Lower lobe of right lung (tissue), 2 donors: Measurements from ENCODE around the gene LMCD1. TPM values are rescaled to one million over a fixed set of nuclear protein-coding genes. Genes with fewer than 3 reads are reported as not detected.
"Not testable (repeated sequence)": the region's sequence is repeated elsewhere in the genome, so short reads cannot be mapped to it uniquely, and the experiment has no call there.

ENCODE experiments used
- ATAC-seq, 2 donors: fragments of 200-7000 bp; cut with Tn5 transposase; one replicate each; pipeline ENCODE4 v1.9.1; 2020 to 2022; ENCODE audit warnings: mild to moderate bottlenecking in 2 of 2, moderate library complexity in 2 of 2
- DNase-seq: peaks from one replicate; pipeline ENCODE4 v3.0.0-alpha.2; 2020
- H3K27ac ChIP-seq: fragments of 200-600 bp; one replicate; pipeline ENCODE4 v1.8.0; 2022
- H3K27me3 ChIP-seq: fragments of 200-600 bp; one replicate; pipeline ENCODE4 v1.8.0; 2022; ENCODE audit warnings: low read depth
- H3K36me3 ChIP-seq: fragments of 200-600 bp; one replicate; pipeline ENCODE4 v1.8.0; 2022; ENCODE audit warnings: mild to moderate bottlenecking
- H3K4me1 ChIP-seq: fragments of 200-600 bp; one replicate; pipeline ENCODE4 v1.8.0; 2022
- H3K4me3 ChIP-seq: fragments of 200-600 bp; one replicate; pipeline ENCODE4 v1.8.0; 2022; ENCODE audit warnings: mild to moderate bottlenecking
- H3K9me3 ChIP-seq: fragments of 200-600 bp; one replicate; pipeline ENCODE4 v1.8.0; 2022
- intact Hi-C: fragments of 100-400 bp; cut with DNase I; formaldehyde crosslinking; loops from one replicate; pipeline ENCODE4 v1.11.0; 2022
- total RNA-seq: library from RNA; stranded (reverse); fragmentation: NEBNext Ultra II Directional; extraction: Animal tissue kit (Norgen Biotek cat#: 25700); gene quantifications from one replicate; pipeline ENCODE4 v1.2.1, GENCODE V29; 2021
- TF ChIP-seq, protein P1 (sequence below): fragments of 200-600 bp; IDR thresholded peaks from one replicate; pipeline ENCODE4 v1.8.0; 2022; ENCODE audit warnings: antibody characterized with exemption, mild to moderate bottlenecking
- donor health status: DM: no; HTN: yes; CAD: no; lungs with severe emphysema.

LMCD1 gene
- total RNA-seq, 1 donor from 2014 or later = 93.6 TPM

DNA sequence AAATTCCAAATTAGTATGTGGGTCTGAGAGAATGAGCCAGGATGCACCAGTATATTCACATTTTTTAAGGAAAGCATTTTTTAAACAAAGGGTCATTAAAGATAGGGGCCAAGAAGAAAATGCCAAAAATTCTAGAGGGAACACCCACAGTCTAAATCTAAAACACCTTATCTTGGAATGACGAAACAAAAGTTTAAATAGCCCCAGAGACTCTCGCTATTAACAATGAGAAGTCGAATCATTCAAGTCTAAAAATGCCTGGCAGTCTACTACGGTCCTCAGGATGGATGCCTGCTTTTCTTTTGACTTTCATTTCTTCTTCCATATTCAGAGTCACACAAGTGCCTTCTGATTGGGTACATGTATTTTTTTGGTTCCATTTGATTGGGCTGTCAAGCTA, 76.7 kb downstream of the LMCD1 start:
- Histone ChIP-seq H3K27me3 (no peaks in the 10 kb centered on the region), H3K4me1 (peaks cover 12% of the 10 kb centered on the region), H3K4me3 (no peak overlapping the region), H3K27ac (peak overlapping the region; percentile 10), H3K36me3 (no peaks in the 10 kb centered on the region), H3K9me3 (no peaks in the 10 kb centered on the region)
- TF ChIP-seq, protein P1, sequence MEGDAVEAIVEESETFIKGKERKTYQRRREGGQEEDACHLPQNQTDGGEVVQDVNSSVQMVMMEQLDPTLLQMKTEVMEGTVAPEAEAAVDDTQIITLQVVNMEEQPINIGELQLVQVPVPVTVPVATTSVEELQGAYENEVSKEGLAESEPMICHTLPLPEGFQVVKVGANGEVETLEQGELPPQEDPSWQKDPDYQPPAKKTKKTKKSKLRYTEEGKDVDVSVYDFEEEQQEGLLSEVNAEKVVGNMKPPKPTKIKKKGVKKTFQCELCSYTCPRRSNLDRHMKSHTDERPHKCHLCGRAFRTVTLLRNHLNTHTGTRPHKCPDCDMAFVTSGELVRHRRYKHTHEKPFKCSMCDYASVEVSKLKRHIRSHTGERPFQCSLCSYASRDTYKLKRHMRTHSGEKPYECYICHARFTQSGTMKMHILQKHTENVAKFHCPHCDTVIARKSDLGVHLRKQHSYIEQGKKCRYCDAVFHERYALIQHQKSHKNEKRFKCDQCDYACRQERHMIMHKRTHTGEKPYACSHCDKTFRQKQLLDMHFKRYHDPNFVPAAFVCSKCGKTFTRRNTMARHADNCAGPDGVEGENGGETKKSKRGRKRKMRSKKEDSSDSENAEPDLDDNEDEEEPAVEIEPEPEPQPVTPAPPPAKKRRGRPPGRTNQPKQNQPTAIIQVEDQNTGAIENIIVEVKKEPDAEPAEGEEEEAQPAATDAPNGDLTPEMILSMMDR = no peak
- intact Hi-C loops = no loop called here
- ATAC-seq (no peak), DNase-seq (no peak)

DNA sequence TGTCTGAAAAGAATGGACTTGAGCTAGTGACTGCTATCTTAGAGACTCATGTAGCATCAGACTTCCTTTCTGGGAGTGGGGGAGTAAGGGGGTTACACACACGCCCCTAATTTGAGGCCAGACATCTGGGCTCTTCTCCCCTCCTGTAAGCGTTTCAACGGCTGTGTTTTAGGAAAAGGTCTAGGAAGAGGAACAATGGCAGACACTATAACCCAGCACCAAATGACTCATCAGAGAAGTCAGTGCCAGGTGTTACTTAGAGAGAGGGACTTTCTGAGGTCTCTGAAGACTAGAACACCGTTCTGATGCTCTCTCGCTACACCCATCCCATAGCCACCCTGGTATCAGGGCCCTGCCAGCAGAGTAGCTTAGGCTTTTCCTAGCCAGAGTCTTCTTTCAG, 77.5 kb downstream of the LMCD1 start:
- Histone ChIP-seq H3K36me3 (no peaks in the 10 kb centered on the region), H3K27ac (no peak overlapping the region), H3K27me3 (no peaks in the 10 kb centered on the region), H3K9me3 (no peaks in the 10 kb centered on the region), H3K4me1 (peaks cover 6% of the 10 kb centered on the region), H3K4me3 (no peak overlapping the region)
- no peak for DNase-seq
- no peak for ATAC-seq
- intact Hi-C loops = no loop called here
- TF ChIP-seq, protein P1 = no peak

DNA sequence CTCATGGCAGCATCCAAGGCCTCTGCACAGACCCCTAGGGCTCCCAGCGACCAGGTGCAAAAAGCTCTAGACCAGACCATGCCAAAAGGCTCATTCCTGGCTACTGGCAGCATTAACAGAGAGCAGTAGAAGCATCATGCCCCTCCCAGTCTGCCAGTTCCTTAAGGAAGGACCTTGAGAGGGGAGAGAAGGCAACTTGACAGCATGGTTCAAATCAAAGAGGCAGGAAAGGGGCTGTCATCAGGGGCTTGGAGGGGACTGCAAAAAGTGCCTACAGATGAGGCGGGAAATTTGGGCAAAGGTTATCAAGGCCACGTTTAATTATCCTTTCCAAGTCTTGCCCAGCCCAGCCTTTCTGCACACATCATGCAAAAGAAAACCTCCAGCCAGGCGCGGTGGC, 78.3 kb downstream of the LMCD1 start:
- intact Hi-C loops = no loop called here
- Histone ChIP-seq H3K4me3 (no peak overlapping the region), H3K27me3 (no peaks in the 10 kb centered on the region), H3K4me1 (no peaks in the 10 kb centered on the region), H3K27ac (no peak overlapping the region), H3K9me3 (no peaks in the 10 kb centered on the region), H3K36me3 (no peaks in the 10 kb centered on the region)
- ATAC-seq (no peak), DNase-seq (no peak)
- TF ChIP-seq, protein P1 = no peak

DNA sequence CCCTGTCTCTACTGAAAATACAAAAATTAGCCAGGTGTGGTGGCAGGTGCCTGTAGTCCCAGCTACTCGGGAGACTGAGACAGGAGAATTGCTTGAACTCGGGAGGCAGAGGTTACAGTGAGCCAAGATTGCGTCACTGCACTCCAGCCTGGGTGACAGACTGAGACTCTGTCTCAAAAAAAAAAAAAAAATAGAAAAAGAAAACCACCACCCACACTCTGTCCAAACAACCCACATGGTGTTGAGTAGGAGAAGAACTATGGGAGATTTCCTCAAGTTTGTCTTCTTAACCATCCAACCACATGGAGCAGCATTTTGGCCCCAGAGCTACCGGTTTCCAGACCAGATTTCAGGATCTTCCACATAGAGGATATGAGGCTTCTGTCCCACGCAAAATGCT, 78.8 kb downstream of the LMCD1 start:
- H3K4me3 ChIP-seq, H3K27me3 ChIP-seq, H3K4me1 ChIP-seq, ATAC-seq, intact Hi-C loops, H3K9me3 ChIP-seq, H3K27ac ChIP-seq, DNase-seq, H3K36me3 ChIP-seq: not testable (repeated sequence)

DNA sequence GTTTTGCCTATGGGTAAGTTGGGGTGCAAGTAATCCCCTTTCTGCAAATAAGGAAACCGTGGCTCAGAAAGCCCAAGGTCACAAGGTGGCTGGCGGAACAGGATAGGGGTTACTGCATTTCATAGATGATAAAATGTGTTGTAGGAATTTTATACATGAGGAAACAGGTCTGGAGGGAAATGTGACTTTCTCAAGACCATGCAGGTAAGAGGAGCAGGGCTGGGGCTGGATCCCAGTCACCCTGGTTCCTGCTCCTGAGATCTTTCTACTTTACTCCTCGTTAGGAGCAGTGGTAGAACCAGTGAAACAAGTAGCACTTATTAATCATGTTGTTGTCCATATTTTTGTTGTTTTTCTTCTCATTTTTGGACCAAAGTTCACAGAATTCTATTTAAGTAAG, 79.8 kb downstream of the LMCD1 start:
- no peak for ATAC-seq
- TF ChIP-seq, protein P1 = no peak
- intact Hi-C loops = no loop called here
- Histone ChIP-seq H3K4me3 (no peak overlapping the region), H3K9me3 (no peaks in the 10 kb centered on the region), H3K36me3 (no peaks in the 10 kb centered on the region), H3K27ac (no peak overlapping the region), H3K27me3 (no peaks in the 10 kb centered on the region), H3K4me1 (no peaks in the 10 kb centered on the region)
- no peak for DNase-seq

DNA sequence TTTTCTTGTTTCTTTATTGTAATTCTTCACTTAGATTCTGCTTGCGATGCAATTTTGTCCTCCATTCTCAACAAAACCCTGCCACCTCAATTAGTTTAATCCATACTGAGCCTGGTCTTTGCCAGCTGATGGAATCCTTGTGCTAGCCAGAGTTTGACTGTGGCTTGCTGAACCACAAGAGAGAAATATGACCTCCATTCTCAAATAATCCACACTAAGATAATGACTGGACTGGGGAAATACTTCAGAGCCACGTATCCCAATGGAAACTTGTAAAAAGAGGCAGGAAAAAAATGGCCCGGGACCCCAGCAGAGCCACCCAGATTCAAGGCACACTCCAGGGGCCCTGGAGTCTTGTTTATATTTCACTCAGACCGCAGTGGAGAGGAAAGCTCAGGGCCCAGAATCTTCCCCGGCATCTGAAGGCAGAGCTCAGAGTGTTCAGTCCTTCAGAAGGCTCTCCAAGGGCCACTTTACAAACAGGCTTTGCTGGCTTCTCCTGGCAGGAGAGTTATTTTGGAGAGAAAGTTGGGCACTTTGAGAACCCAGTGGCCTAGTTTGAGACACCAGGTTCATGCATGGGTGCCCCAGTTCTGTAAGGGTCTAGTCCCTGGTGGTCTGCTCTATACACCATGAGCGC, 80.3 kb downstream of the LMCD1 start:
- H3K36me3 ChIP-seq = no peaks in the 10 kb centered on the region
- peak overlapping the region; percentile 18 for H3K27ac ChIP-seq

More for the DNA sequence above, 80.3 kb downstream of the LMCD1 start:
- TF ChIP-seq, protein P1 = no peak
- Histone ChIP-seq H3K4me1 (no peaks in the 10 kb centered on the region), H3K9me3 (no peaks in the 10 kb centered on the region), H3K27me3 (no peaks in the 10 kb centered on the region), H3K4me3 (no peak overlapping the region)
- DNase-seq (peak; percentile 48), ATAC-seq (peak; percentile 81)
- intact Hi-C loops = no loop called here
